Fibroblast of villous mesenchyme (primary cell): ENCODE results near the gene TSPEAR. TPM values are rescaled to one million over a fixed set of nuclear protein-coding genes. Genes with fewer than 3 reads are reported as not detected.

Experiments used
- DNase-seq: peaks from one replicate; pipeline ENCODE4 v3.0.0-alpha.2; 2010; ENCODE audit warnings: low read depth
- H3K4me3 ChIP-seq: 2 replicates; pipeline ENCODE4 v1.5.1; 2011; ENCODE audit warnings: low read depth, mild to moderate bottlenecking, low read length
- total RNA-seq: library from RNA; depleted of rRNA; stranded (reverse); fragments of >200 nt; gene quantifications from 2 replicates; pipeline ENCODE4 v1.2.3, GENCODE V29; 2012
- TF ChIP-seq, protein P1 (sequence below): IDR thresholded peaks from 2 replicates; pipeline ENCODE4 v1.5.1; 2012; ENCODE audit warnings: low read depth, mild to moderate bottlenecking, low read length; ENCODE audit not compliant: insufficient read depth

Gene TSPEAR
- total RNA-seq, 1 donor, result not detected

DNA sequence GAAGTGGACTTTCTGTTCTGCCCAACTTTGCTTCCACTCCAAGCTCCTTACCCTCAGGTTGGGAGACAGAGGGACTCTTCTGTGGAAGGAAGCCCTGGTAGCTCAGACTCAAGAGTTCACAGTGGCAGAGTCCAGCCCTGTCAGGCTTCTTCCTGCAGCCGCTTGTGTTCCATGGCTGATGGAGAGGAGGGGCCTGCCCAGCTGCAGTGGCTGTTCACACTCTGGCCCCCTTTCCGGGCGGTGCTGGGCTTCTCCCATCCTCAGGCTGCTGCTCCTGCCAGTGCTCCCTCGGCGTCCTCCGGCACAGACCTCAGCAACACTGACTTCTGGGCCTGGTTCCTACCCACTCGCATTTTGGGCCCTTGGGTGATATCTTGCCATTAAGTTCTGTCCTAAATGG, 175.4 kb downstream of the TSPEAR start:
- no peak overlapping the region for H3K4me3 ChIP-seq
- TF ChIP-seq, protein P1, sequence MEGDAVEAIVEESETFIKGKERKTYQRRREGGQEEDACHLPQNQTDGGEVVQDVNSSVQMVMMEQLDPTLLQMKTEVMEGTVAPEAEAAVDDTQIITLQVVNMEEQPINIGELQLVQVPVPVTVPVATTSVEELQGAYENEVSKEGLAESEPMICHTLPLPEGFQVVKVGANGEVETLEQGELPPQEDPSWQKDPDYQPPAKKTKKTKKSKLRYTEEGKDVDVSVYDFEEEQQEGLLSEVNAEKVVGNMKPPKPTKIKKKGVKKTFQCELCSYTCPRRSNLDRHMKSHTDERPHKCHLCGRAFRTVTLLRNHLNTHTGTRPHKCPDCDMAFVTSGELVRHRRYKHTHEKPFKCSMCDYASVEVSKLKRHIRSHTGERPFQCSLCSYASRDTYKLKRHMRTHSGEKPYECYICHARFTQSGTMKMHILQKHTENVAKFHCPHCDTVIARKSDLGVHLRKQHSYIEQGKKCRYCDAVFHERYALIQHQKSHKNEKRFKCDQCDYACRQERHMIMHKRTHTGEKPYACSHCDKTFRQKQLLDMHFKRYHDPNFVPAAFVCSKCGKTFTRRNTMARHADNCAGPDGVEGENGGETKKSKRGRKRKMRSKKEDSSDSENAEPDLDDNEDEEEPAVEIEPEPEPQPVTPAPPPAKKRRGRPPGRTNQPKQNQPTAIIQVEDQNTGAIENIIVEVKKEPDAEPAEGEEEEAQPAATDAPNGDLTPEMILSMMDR, result no peak
- DNase-seq, result no peak

DNA sequence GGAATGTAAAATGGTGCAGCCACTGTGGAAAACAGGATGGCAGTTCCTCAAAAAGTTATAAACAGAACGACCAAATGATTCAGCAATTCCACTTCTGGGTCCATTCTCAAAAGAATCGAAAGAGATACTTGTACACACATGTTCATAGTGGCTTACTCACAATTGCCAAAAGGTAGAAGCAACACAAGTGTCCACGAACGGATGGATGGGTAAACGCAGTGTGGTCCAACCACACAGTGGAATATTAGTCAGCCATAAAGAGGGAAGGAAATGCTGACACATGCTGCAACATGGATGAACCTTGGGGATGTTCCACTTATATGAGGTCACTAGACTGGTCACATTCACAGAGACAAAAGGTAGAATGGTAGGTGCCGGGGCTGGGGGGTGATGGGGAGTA, 176.7 kb downstream of the TSPEAR start:
- DNase-seq, result no peak
- no peak overlapping the region for H3K4me3 ChIP-seq
- TF ChIP-seq, protein P1, result no peak

DNA sequence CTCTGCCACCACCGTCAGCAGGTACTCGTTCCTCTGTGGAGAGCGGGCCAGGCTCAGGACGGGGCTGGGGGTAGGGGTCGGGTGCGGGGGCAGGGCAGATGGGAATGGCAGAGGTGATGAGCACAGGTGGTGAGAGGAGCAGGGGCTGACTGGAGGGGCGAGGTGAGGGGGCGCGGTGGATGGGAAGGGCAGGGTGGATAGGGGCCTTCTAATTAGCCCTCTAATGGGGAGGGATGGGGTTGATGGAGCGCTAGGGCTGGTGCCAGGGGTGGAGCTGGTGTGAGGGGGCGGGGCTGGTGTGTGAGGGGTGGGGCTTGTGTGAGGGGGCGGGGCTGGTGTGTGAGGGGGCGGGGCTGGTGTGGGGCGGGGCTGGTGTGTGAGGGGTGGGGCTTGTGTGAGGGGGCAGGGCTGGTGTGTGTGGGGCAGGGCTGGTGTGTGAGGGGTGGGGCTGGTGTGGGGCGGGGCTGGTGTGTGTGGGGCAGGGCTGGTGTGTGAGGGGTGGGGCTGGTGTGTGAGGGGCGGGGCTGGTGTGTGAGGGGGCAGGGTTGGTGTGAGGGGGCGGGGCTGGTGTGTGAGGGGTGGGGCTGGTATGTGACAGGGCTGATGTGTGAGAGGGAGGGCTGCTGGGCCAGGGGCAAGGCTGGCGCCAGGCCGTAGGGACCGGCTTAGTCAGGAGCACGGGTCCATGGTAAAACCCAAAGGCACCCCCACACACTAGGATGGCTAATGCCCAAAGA, 177.3 kb downstream of the TSPEAR start:
- no peak for DNase-seq
- TF ChIP-seq, protein P1, result no peak
- H3K4me3 ChIP-seq, result no peak overlapping the region

DNA sequence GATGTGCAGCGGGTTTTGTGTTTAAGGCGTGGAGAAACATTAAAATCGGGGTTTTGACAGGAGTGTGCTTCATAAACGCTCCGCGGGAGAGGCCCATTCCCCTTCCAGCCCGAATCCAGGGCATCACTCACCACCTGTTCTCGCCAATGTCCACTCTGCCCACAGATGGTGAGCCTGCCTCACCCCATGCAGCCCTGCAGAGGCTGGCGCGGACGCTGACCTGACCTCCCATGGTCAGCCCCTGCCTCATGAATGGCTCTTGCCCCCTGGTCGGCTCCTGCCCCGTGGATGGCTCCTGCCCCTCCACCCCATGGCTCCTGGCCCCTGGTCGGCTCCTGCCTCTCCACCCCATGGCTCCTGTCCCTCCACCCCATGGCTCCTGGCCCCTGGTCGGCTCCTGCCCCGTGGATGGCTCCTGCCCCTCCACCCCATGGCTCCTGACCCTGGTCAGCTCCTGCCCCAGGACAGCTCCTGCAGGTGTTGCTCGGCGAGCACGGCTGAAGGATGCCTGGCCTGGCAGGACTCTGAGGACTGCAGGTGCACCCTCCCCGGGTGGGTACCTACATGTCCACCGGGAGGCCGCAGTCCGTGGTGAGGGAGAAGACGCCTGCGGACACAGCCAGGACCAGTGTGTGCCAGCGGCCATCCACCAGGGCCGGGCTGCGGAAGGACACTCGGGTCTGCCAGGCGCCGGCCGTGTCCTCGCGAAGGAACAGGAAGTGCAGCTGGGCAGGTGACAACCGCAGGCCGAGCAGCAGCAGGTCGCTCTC, 178.1 kb downstream of the TSPEAR start:
- no peak for DNase-seq
- no peak overlapping the region for H3K4me3 ChIP-seq
- TF ChIP-seq, protein P1, result no peak

DNA sequence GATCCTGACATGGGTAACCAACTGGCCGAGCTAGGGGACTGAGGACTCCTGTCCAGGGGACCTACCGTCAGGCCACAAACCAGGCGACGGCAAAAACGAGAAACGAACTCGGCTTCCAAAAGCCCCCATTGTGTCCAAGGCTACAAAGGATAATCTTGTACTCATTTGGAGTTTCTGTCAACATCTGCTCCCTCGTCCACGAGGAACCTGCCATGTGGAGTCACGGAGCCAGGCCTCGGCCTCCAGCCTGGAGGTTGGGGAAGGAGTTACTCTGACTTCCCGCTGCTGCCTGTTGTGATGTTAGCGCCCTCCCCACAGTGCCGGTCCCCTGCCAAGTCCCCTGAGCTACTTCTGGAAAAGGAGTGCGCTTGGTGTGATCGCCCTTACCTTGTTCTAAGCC, 178.7 kb downstream of the TSPEAR start:
- TF ChIP-seq, protein P1, result no peak
- no peak for DNase-seq
- no peak overlapping the region for H3K4me3 ChIP-seq

DNA sequence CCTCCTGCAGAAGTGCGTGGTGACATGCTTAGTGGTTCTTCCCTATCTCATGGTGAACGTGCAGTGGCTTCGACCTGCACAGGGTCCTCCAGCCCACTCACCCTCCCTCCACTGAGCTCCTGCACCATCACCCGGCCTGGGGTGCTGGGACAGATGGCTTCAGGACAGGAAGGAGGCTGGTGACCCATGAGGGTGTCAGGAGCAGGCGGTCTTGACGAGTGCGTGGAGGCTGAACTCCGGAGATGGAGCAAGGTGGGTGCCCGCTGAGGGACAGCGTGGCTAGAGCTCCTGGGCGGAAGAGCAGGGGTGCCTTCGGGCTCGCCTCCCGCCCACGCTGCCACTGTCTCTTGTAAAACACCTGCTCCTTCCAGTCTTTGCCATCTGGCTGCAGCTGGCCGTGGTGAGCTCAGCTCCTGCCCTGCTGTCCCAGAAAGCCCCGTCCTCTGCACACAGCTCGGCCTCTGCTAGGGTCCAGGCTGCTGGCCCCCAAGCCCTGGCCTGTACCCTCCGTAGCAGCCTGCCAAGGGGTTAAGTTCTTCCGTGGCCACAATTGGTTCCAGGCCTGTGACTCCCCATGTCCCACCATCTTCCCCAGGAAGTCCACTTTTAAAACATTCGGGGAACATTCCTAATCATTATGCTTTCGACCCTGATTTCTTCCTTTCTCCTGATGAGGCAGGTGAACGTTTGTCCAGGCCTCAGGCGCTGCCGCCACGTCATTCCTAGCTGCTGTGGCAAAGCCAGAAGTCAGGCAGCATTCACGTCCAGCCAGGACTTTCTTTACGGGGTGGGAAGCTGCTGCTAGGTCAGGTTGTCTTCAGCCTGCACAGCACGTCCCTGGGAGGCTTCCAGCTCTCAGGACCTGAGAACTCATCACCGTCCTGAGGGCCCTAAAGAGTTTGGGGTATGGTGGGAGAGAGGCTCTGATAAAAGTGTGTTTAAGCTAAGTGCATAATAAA, 179.5 kb downstream of the TSPEAR start:
- DNase-seq, result no peak
- TF ChIP-seq, protein P1, result no peak
- H3K4me3 ChIP-seq, result no peak overlapping the region
